Stimulated activated CD8-positive, alpha-beta memory T cell treated with anti-CD3 and anti-CD28 coated beads, Interleukin-4, amount 100 ng/mL, for 48 hours (primary cell): ENCODE results near the gene LCK.

Experiments used
- DNase-seq: peaks from one replicate; pipeline ENCODE4 v3.0.0-alpha.2; 2020

The LCK gene

DNA sequence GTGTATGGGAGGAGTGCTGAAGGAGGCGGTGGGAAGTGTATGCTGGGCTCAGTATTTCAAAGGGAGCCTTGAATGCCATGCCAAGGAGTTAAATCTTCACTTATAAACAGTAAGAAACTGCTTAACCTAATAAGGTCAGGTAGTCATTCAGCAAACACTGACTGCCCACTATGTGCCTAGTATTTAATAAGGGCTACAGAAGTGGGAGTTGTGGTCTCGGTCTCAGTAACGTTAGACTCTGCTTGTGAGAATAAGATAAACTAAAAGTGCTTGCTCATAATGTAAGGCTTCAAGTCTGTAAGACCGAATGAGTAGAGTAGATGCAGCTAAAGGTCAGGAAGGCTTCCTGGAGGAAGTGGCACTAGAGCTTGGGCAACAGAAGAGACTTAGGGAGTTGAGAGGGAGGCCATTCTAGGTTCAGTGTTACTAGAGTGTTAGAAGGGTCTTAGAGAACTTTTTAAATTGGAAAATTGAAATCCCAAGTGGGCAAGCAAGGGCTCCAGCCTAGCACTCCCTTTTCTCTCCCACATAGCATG lies 78.9 kb downstream of the LCK start:
- no peak for DNase-seq

DNA sequence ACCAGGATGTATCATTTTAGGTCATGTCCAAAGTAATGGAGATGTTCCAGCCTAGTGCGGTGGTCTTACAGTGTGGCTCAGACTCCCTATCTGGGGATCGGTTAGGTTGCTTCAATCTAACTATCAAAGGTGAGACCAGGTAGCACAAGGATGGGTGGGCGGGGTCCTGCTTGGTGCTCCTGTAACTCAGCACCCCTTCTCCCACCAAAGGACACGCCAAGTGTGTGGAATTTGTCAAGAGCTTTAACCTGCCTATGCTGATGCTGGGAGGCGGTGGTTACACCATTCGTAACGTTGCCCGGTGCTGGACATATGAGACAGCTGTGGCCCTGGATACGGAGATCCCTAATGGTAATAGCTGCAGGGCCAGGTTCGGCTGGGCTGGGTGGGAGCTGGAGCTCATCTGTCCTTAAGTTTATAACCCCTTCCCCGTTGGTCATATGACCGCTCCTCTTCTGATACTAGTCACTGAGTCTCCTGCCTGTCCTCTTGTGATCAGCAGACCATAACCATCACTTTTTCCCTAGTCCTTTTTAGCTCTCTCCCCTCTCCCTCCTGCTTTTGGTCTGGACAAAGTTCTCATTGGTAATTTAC lies 79.6 kb downstream of the LCK start:
- DNase-seq, result no peak

DNA sequence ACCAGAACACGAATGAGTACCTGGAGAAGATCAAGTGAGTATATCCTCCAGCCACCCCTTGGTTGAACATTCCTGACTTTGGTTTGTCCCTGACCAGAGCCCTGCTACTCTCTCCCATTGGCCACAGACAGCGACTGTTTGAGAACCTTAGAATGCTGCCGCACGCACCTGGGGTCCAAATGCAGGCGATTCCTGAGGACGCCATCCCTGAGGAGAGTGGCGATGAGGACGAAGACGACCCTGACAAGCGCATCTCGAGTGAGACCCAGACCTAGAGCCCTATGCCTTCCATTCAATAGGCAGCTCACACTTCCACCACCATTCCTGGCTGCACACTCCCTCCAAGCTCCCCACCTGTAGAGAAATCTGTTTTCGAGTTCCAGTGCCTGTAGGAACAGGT lies 80.5 kb downstream of the LCK start:
- DNase-seq, result no peak

DNA sequence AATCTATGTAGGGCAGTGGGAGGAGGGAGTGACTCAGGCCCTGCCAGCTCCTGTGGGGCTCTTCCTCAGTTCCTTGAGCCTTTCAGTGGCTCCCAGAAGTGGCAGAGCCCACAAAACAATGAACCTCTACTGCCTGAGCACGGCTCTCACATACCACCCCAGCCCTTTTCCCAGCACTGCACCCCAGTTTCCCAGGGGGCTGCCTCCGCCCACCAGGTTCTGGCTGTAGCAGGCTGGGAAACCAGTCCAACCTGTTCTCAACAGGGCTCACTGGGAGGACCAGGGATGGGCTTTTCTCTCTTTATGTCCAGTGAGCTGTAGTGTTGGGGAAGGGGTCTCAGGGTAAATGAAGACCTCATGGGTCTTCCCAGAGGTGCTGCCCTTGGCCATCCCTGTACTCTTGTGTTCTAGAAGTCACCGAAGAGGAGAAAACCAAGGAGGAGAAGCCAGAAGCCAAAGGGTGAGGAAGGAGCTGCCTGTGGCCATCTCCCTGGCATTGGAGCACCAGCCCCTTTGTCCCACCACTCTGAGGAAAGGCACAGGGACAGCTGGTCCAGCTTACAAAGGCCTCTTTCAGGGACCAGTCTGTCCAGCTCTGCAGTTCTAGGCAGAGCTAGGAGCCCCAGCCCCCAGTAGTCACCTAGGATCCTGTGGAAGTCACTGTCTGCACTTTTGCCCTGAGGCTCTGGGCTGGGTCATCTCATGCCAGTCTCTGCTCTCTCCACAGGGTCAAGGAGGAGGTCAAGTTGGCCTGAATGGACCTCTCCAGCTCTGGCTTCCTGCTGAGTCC lies 81.4 kb downstream of the LCK start:
- DNase-seq, result no peak

DNA sequence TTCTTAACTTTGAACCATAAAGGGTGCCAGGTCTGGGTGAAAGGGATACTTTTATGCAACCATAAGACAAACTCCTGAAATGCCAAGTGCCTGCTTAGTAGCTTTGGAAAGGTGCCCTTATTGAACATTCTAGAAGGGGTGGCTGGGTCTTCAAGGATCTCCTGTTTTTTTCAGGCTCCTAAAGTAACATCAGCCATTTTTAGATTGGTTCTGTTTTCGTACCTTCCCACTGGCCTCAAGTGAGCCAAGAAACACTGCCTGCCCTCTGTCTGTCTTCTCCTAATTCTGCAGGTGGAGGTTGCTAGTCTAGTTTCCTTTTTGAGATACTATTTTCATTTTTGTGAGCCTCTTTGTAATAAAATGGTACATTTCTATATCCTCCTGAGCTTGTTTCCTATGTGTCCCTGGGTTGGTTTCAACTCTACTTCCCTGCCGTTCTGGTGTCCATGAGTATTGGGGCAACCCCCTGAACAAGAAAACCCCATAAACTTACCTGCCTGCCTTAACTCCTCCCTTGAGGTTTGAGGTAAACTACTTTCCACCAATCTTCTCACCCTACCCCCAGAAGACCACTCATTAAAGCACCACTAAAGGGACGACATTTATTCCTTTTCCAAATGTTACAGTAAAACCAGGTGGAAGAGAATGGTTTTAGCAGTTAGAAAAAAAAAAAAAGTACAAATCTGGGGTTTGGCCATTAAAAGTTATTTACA lies 82.3 kb downstream of the LCK start:
- DNase-seq, result no peak

DNA sequence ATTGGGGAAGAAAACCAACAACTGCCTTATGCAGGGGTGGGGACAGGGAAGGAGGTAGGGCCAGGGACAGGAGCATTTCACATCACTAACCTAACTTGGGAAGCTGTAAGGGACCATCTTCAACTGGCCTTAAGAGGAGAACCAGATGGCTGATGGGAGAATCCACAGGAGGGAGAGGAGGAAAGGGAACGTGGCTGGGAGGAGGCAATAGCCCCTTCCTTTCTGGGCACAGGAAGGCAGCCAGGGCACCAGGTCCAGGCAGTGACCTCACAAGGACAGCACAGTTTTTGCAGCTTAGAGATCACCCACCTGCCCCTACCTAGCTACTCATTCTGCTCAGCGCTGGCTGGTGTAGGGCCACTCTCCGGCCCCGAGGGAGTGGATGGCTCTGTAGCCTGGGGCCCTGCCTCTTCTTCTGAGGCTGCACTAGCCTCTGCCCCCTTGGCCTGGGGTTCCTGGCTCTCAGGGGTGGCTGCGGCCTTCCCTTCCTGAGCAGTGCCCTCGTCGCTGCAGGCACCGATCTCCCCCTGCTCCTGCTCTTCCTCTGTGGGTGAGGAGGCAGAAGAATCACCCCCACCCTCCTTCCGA lies 83.3 kb downstream of the LCK start:
- DNase-seq, result no peak

DNA sequence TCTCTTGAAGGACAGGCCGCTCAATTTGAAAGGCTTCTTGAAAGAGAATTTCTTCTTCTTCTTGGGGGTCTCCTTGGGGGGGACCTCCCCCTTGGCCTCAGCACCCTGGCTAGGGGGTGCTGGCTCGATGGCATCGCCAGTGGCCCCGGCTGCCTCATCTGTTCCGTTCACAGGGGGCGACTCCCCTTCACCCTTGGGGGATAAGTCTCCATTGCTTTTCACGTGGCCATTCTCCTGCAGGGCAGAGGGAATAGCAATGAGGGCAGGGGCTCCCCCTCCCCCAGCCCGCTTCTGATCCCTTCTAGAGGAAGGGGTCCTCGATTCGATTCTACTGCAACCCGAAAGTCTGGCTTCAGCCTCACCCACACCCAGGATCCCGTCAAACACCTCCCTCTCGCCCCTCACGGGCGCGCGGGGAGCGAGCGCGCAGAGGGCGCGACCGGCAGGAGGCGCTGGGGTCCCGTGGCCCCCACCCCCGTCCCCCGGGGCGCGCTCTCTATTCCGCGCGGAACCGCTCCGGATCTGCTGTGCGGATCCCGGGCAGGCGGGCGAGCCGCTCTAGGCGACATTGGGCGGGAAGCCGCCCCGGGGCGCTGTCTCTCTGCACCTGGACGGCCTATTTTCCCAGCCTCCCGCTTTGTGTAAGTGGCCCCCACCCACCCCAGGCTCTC lies 83.9 kb downstream of the LCK start:
- DNase-seq, result peak; percentile 71

DNA sequence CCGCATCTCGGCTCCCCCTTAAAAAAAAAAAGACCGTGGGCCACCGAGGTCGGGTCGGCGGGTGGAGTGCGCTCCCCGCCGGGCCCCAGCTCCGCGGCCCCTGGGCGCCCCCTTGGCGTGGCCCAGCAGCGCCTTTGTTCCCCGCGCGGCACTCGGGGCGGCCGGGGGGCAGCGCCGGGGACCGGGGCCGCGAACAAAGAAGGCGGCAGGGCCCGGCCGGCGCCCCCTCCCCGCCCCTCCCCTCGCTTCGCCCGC lies 84.4 kb downstream of the LCK start:
- no peak for DNase-seq
